Muscle of leg (tissue), 11 donors: ENCODE results near the gene DCDC1. TPM values are rescaled to one million over a fixed set of nuclear protein-coding genes. Genes with fewer than 3 reads are reported as not detected.

ENCODE experiments used
- DNase-seq: peaks from one replicate; pipeline ENCODE4 v3.0.0; 2013
- H3K27ac ChIP-seq: one replicate; pipeline ENCODE4 v1.5.1; 2013; ENCODE audit warnings: mild to moderate bottlenecking, low read length, control low read depth
- H3K27me3 ChIP-seq: one replicate; pipeline ENCODE4 v1.6.1; 2013; ENCODE audit warnings: low read length; ENCODE audit not compliant: control insufficient read depth, insufficient read depth
- H3K36me3 ChIP-seq: one replicate; pipeline ENCODE4 v1.6.1; 2013; ENCODE audit warnings: low read length; ENCODE audit not compliant: control insufficient read depth, insufficient read depth
- H3K4me1 ChIP-seq: one replicate; pipeline ENCODE4 v1.6.1; 2013; ENCODE audit warnings: low read length; ENCODE audit not compliant: control insufficient read depth, insufficient read depth
- H3K4me3 ChIP-seq: one replicate; pipeline ENCODE4 v1.5.1; 2013; ENCODE audit warnings: low read length, control low read depth
- H3K9me3 ChIP-seq: replicated peaks from 2 replicates; pipeline ENCODE4 v1.6.1; 2013; ENCODE audit warnings: low read depth, low read length; ENCODE audit not compliant: control insufficient read depth
- WGBS: methylation state at CpG from one replicate; pipeline ENCODE4 v1.1.5; 2013; ENCODE audit warnings: missing lambda C conversion rate; ENCODE audit not compliant: insufficient coverage; 5-methylcytosine and 5-hydroxymethylcytosine counted together
- polyA plus RNA-seq, 8 donors: library from polyadenylated mRNA; unstranded; fragments of 120-200 nt; gene quantifications; one replicate each; pipeline versions ENCODE4 v1.2.1 to v1.2.3, GENCODE V29; 2013; ENCODE audit warnings: inconsistent platforms in 1 of 8, low replicate concordance in 1 of 8; ENCODE audit not compliant: insufficient read length in 8 of 8, insufficient read depth in 1 of 8
- total RNA-seq: library from RNA; stranded (reverse); fragments of 120-200 nt; gene quantifications from one replicate; pipeline ENCODE4 v1.2.4, GENCODE V29; 2013

DCDC1 gene
- total and polyA plus RNA-seq, 9 donors, result 0.13 to 0.59 (median 0.25) TPM

DNA sequence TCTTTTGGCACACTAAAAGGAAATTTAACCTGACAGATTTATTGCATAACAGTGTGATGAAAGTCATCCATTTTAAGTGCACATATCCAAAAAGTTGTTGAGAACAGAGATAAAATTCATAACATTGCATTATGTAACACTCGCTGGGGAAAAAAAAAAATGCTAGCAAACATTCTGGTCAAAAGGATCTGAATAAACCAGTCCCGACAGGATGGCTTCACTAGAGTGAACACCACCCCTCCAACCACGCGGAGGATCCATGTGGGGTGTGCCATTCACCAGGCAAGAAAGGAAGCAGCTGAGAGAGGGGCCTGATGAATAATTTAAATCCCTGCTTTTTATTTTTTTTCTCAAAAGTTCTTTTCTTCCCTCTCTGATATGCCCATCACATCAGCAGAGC is 258.7 kb downstream of the DCDC1 start:
- no peak overlapping the region for H3K27ac ChIP-seq
- H3K4me1 ChIP-seq, result no peaks in the 10 kb centered on the region
- no peak overlapping the region for H3K4me3 ChIP-seq
- no peak for DNase-seq
- H3K27me3 ChIP-seq, result no peaks in the 10 kb centered on the region
- H3K36me3 ChIP-seq, result no peaks in the 10 kb centered on the region
- no peaks in the 10 kb centered on the region for H3K9me3 ChIP-seq
- WGBS, result no CpG with 5 or more reads among the region's 4 CpGs

DNA sequence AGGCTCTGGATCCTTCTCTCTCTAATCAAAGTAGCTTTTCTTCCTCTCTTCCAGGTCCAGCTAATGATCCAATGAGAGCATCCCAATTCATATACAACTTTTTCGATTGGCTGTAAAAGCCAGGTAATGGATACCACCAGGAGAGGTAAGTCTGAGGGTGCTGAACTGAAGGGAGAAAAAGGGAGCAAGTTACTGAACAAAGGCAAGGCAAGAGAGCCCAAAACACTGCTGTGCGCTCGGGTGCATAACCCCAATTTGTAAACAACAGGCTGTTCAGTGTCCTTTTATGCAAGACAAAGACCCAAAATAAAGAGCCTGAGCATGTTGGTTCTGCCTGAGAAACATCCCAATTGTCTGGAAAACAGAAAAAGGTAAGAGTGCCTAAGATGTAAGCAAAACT is 260.1 kb downstream of the DCDC1 start:
- WGBS, result no CpG with 5 or more reads among the region's 3 CpGs

DNA sequence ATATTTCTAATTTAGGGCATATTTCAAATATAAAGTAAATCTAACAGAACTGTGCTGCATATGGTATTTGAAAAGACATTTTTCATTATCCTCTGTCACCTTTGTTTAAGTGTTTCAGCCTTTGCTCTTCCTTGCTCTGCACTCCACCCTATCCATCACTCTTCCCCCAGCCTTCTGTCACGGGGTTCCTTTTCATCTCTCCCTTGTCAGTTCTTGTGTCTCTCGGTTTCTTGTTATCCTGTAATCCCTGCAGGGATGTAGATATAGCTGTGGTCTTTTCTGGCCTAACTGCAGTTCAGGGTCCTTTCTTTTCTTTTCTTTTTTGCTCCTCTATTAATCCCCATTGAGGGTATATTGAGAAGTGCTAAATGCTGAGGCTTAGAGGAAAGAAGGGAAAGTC is 261.9 kb downstream of the DCDC1 start:
- H3K9me3 ChIP-seq, result no peaks in the 10 kb centered on the region
- no peak overlapping the region for H3K4me3 ChIP-seq
- no CpG with 5 or more reads among the region's 2 CpGs for WGBS

More for the DNA sequence above, 260.1 kb downstream of the DCDC1 start:
- H3K36me3 ChIP-seq, result no peaks in the 10 kb centered on the region
- H3K27me3 ChIP-seq, result no peaks in the 10 kb centered on the region
- no peak for DNase-seq
- H3K27ac ChIP-seq, result no peak overlapping the region
- H3K4me3 ChIP-seq, result no peak overlapping the region
- no peaks in the 10 kb centered on the region for H3K9me3 ChIP-seq
- H3K4me1 ChIP-seq, result no peaks in the 10 kb centered on the region

GRCh38 chr11:31106968-31107576 is 262.5 kb downstream of the DCDC1 start:
- H3K4me1 ChIP-seq, result no peaks in the 10 kb centered on the region
- H3K4me3 ChIP-seq, result no peak overlapping the region
- 4% methylated on average over 3 of the region's 5 CpGs for WGBS
- H3K36me3 ChIP-seq, result no peaks in the 10 kb centered on the region
- H3K27ac ChIP-seq, result no peak overlapping the region
- peak; percentile 43 for DNase-seq
- no peaks in the 10 kb centered on the region for H3K9me3 ChIP-seq
- H3K27me3 ChIP-seq, result no peaks in the 10 kb centered on the region

More for the DNA sequence above, 261.9 kb downstream of the DCDC1 start:
- Histone ChIP-seq H3K27ac (no peak overlapping the region), H3K36me3 (no peaks in the 10 kb centered on the region), H3K27me3 (no peaks in the 10 kb centered on the region), H3K4me1 (no peaks in the 10 kb centered on the region)
- DNase-seq, result no peak

DNA sequence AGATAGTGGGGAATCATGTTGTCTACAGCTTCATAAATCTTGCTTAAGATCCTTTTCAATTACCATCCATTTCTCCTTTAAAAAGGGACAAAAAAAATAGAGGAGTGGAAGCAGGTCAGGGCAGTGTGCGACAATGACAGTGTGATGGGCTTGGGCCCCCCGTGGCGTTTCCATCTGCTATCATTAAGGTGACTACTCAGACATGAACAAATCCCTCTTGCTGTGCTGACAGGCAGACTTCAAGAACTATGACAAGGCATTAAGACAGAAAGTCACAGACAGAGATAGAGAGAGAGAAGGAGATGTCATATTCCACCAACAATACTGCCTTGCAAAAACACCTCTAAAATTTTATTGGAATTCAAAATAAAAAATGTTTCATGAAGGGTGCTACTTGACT is 263.2 kb downstream of the DCDC1 start:
- Histone ChIP-seq H3K4me1 (no peaks in the 10 kb centered on the region), H3K36me3 (no peaks in the 10 kb centered on the region), H3K4me3 (no peak overlapping the region), H3K27ac (no peak overlapping the region), H3K27me3 (no peaks in the 10 kb centered on the region), H3K9me3 (no peaks in the 10 kb centered on the region)
- no peak for DNase-seq
- WGBS, result no CpG with 5 or more reads among the region's 3 CpGs

DNA sequence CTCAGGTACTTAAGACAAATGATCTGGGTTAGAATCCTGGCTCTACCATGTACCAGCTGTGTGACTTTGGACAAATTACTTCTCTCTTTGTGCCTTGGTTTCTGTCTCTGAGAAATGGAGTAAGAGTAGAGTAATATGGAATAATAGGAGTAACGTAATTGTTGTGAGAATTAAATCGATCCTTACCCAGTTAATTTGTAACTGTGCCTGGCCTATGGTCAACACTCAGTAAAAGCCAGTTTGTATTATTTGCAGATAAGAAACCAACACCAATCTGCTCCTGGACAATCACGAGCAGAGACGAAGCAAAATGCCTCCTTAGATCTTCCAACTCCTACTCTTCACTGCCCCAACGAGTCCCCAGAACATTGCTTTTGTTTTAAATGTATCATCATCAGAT is 266.7 kb downstream of the DCDC1 start:
- no CpG with 5 or more reads among the region's 5 CpGs for WGBS
- H3K4me3 ChIP-seq, result no peak overlapping the region
- H3K9me3 ChIP-seq, result no peaks in the 10 kb centered on the region
- no peaks in the 10 kb centered on the region for H3K36me3 ChIP-seq
- no peak for DNase-seq
- H3K27ac ChIP-seq, result no peak overlapping the region
- H3K27me3 ChIP-seq, result no peaks in the 10 kb centered on the region
- H3K4me1 ChIP-seq, result no peaks in the 10 kb centered on the region

- no peak overlapping the region for H3K27ac ChIP-seq
- H3K36me3 ChIP-seq, result no peaks in the 10 kb centered on the region
- H3K9me3 ChIP-seq, result no peaks in the 10 kb centered on the region
- no peaks in the 10 kb centered on the region for H3K27me3 ChIP-seq
- H3K4me1 ChIP-seq, result no peaks in the 10 kb centered on the region
- no peak for DNase-seq
- H3K4me3 ChIP-seq, result no peak overlapping the region
Observed at GRCh38 chr11:31102316-31102715, 267.2 kb downstream of the DCDC1 start.

- Histone ChIP-seq H3K4me3 (no peak overlapping the region), H3K4me1 (no peaks in the 10 kb centered on the region), H3K9me3 (no peaks in the 10 kb centered on the region), H3K36me3 (no peaks in the 10 kb centered on the region), H3K27me3 (no peaks in the 10 kb centered on the region), H3K27ac (no peak overlapping the region)
- DNase-seq, result peak; percentile 1
- WGBS, result no CpG with 5 or more reads among the region's 2 CpGs
Observed at GRCh38 chr11:31096191-31096805, 273.2 kb downstream of the DCDC1 start.

DNA sequence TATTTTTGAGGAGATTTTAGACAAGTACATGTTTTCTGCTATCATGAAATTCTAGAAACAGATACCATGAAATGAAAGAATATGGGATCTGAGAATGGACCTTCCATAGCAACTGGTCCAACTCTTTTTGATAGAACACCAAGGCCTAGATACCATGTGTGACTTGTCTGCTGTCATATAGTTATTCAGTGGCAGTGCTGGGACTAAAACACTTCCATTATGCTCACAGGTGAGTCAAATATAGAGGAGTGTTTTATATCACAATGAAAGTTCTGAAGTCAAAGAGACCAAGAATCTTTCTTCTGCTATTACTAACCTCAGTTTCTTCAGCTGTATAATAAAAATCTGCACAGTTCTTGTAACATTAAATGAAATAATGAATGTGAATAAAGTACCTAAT is 276.9 kb downstream of the DCDC1 start:
- Histone ChIP-seq H3K4me3 (no peak overlapping the region), H3K9me3 (peaks cover 4% of the 10 kb centered on the region), H3K4me1 (no peaks in the 10 kb centered on the region), H3K27me3 (no peaks in the 10 kb centered on the region), H3K27ac (no peak overlapping the region), H3K36me3 (no peaks in the 10 kb centered on the region)
- DNase-seq, result no peak

GRCh38 chr11:31089117-31089516 is 280.4 kb downstream of the DCDC1 start:
- Histone ChIP-seq H3K27me3 (no peaks in the 10 kb centered on the region), H3K4me1 (no peaks in the 10 kb centered on the region), H3K9me3 (peaks cover 4% of the 10 kb centered on the region), H3K36me3 (no peaks in the 10 kb centered on the region), H3K27ac (no peak overlapping the region), H3K4me3 (no peak overlapping the region)
- no CpG with 5 or more reads among the region's 2 CpGs for WGBS
- no peak for DNase-seq
